Mesothelial cell of epicardium (in vitro differentiated cells): ENCODE data around the gene ZFYVE28. TPM values are rescaled to one million over a fixed set of nuclear protein-coding genes. Genes with fewer than 3 reads are reported as not detected.

Experiments
- DNase-seq, 2 experiments: peaks; one replicate each; pipeline ENCODE4 v3.0.0; 2021; ENCODE audit warnings: low spot score in 2 of 2; ENCODE audit not compliant: unreplicated experiment in 2 of 2
- H3K27ac Mint-ChIP-seq: 2 replicates; pipeline ENCODE4 v1.8.0; 2021; ENCODE audit warnings: mixed read lengths
- H3K27me3 Mint-ChIP-seq: 2 replicates; pipeline ENCODE4 v1.8.0; 2021; ENCODE audit warnings: low read depth, mixed read lengths
- H3K36me3 Mint-ChIP-seq: 2 replicates; pipeline ENCODE4 v1.8.0; 2021; ENCODE audit warnings: mixed read lengths
- H3K4me1 Mint-ChIP-seq: 2 replicates; pipeline ENCODE4 v1.8.0; 2021; ENCODE audit warnings: mixed read lengths
- H3K4me3 Mint-ChIP-seq: 2 replicates; pipeline ENCODE4 v1.8.0; 2021; ENCODE audit warnings: mild to moderate bottlenecking, moderate library complexity, mixed read lengths
- H3K9me3 Mint-ChIP-seq: 2 replicates; pipeline ENCODE4 v1.8.0; 2021; ENCODE audit warnings: mixed read lengths
- total RNA-seq: library from RNA; stranded (reverse); gene quantifications from 3 replicates; pipeline ENCODE4 v1.2.1, GENCODE V29; 2021
- TF ChIP-seq, protein P1 (sequence below): fragments of 200-600 bp; sonication (generic); IDR thresholded peaks from one replicate; pipeline ENCODE4 v1.5.0; 2021; ENCODE audit warnings: antibody characterized with exemption; ENCODE audit not compliant: unreplicated experiment

Gene ZFYVE28
- total RNA-seq, 1 donor from 2014 or later: 0.51 TPM

DNA sequence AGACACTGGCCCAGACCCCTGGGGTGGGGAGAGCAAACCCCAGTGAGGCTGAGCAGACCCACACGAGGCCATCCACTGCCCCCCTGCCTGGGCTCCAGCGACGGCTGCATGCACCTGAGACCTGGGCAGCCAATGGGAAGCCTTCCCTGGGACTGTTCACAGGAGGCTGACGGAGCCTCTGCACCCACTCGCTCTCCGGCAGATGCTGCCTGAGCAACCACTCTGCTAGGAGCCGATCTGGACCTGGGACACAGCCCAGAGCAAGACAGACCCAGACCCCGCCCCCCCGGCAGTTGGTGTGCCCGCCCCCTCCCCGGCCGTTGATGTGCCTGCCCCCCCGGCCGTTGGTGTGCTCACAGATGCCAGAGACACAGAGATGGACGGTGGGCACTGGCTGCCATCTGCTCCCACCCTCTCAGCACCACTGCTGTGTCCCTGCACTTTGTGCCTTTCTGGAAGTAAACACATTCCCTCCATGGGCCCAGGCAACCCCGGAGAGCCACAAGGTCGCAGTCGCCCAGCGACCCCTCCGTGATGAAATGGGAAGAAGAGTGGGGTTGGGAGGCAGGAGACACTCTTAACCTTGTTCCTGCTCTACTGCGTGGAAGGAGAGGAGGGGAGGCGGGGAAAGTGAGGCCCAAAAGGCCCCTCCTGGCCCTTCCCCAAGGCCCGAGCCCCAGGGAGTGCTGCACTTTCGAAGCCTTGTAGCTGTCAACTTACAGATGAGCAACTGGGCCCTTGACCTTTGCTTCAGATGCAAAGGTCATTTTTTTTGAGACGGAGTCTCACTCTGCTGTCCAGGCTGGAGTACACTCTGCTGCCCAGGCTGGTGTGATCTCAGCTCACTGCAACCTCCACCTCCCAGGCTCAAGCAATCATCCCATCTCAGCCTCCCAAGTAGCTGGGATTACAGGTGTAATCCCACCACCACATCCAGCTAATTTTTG, 62.0 kb downstream of the ZFYVE28 start:
- no peak for DNase-seq
- H3K27me3 Mint-ChIP-seq: peaks cover 6% of the 10 kb centered on the region
- no peaks in the 10 kb centered on the region for H3K9me3 Mint-ChIP-seq
- H3K4me3 Mint-ChIP-seq: no peak overlapping the region
- TF ChIP-seq, protein P1, sequence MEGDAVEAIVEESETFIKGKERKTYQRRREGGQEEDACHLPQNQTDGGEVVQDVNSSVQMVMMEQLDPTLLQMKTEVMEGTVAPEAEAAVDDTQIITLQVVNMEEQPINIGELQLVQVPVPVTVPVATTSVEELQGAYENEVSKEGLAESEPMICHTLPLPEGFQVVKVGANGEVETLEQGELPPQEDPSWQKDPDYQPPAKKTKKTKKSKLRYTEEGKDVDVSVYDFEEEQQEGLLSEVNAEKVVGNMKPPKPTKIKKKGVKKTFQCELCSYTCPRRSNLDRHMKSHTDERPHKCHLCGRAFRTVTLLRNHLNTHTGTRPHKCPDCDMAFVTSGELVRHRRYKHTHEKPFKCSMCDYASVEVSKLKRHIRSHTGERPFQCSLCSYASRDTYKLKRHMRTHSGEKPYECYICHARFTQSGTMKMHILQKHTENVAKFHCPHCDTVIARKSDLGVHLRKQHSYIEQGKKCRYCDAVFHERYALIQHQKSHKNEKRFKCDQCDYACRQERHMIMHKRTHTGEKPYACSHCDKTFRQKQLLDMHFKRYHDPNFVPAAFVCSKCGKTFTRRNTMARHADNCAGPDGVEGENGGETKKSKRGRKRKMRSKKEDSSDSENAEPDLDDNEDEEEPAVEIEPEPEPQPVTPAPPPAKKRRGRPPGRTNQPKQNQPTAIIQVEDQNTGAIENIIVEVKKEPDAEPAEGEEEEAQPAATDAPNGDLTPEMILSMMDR: no peak
- H3K27ac Mint-ChIP-seq: no peak overlapping the region
- H3K4me1 Mint-ChIP-seq: no peaks in the 10 kb centered on the region
- H3K36me3 Mint-ChIP-seq: no peaks in the 10 kb centered on the region

DNA sequence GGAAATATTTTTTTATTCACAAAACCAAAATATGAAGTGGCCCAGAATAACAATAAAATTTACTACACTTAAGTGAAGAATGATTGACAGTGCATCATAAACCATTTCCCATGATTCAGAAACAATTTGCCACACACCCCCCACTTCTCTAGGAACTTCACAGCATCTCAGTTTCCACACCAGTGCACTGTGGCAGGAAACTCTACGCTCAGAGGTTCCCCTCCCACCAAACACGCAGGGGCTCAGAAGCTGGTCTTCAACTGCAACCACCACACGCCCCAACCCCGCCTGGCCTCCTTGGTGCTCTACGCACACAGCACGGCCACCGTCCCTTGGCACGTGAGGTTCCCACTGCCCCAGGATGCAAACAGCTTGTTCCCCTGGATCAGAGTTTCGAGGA, 63.7 kb downstream of the ZFYVE28 start:
- Mint-ChIP-seq H3K4me3 (no peak overlapping the region), H3K27me3 (peaks cover 14% of the 10 kb centered on the region), H3K9me3 (no peaks in the 10 kb centered on the region), H3K27ac (no peak overlapping the region), H3K36me3 (no peaks in the 10 kb centered on the region), H3K4me1 (no peaks in the 10 kb centered on the region)
- TF ChIP-seq, protein P1: no peak
- no peak for DNase-seq

DNA sequence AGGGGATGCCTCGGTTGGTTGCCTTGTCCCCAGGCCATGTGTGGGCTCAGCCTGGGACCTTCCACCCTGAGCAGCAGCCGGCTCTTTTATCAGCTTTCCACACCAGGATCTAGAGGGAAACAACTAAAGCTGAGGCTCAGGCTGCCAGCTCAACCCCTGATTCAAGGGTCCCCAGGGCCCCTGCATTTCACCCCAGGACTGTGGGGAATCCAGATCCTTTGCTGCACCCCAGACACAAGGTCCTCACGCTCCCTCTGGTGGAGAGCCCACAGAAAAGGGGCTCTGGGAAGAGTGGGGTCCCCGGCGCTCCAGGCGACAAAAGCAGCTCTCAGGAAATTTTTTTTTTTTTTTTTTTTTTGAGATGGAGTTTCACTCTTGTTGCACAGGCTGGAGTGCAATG, 64.3 kb downstream of the ZFYVE28 start:
- TF ChIP-seq, protein P1: no peak
- no peaks in the 10 kb centered on the region for H3K9me3 Mint-ChIP-seq
- no peaks in the 10 kb centered on the region for H3K4me1 Mint-ChIP-seq
- H3K4me3 Mint-ChIP-seq: no peak overlapping the region
- no peak for DNase-seq
- no peak overlapping the region for H3K27ac Mint-ChIP-seq
- peaks cover 15% of the 10 kb centered on the region for H3K27me3 Mint-ChIP-seq
- no peaks in the 10 kb centered on the region for H3K36me3 Mint-ChIP-seq

DNA sequence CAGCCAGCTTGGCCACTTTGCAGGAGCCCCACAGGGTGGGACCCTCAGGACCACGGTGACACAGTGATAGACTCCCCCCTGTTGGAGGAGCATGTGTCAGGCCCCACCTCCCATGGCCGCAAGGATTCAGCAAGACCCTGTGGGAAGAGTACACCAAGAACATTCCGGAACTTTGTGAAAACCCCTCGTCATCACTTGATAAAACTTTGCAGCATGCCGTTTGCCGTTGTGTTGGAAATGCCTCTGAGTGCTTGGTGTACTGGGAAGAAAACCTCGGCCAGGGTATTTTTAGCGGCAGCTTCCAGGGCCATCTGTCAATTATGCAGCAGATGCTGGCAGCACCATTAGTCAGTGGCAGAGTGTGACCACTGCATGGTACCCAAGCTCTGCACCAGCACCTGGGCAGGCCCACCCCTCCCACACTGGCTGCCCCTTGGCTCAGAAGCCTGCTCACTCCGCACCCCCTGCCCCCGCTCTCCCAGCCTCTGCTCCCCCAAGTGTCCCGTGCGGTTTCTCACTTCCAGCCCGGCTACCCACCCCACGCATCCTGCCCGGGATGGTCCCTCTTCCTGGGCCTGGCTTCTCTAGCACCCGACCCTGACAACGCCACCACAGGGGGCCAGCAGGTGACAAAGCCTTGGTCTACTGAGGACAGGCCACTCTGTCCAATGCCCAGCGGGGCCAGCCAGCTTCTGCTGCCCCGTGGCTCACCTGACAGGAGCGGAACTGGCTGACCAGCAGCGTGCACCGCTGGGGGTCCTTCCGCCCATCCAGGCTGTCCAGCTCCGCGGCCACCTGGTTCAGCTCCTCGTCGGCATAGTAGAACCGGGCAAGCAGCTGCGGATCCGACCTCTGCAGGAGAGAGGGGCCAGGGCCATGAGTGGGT, 65.0 kb downstream of the ZFYVE28 start:
- Mint-ChIP-seq H3K4me1 (no peaks in the 10 kb centered on the region), H3K27me3 (peaks cover 15% of the 10 kb centered on the region), H3K9me3 (no peaks in the 10 kb centered on the region), H3K36me3 (no peaks in the 10 kb centered on the region), H3K4me3 (no peak overlapping the region), H3K27ac (no peak overlapping the region)
- TF ChIP-seq, protein P1: no peak
- DNase-seq: no peak

DNA sequence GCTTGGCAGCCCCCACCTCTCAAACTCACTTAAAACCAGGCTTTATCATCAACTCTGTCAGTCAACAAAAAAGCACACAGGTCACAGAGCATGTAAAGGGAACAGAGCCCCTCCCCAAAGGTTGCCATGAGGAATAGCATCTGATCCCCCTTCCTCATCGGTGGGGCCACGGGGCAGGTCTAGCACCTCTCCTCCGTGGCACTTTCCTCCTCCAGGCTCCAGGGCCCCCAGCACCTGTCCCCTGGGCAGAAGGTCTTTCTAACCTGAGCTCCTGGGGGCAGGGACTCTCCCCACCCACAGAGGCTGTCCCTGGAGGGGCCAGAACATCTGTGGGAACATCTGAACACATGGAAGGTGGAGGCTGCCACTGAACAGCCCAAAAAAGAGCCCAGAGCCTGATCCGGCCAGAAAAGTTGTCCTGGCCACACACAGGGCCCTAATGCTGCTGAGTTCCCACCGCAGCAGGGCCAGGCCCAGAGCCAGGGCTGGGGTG, 65.7 kb downstream of the ZFYVE28 start:
- Mint-ChIP-seq H3K27ac (no peak overlapping the region), H3K27me3 (peaks cover 16% of the 10 kb centered on the region), H3K36me3 (no peaks in the 10 kb centered on the region), H3K4me3 (no peak overlapping the region), H3K4me1 (no peaks in the 10 kb centered on the region), H3K9me3 (no peaks in the 10 kb centered on the region)
- TF ChIP-seq, protein P1: no peak
- DNase-seq: no peak
